GM12891 (cell line): ENCODE data around the gene TGM2.

Source experiments
- POLR2AphosphoS5 ChIP-seq: IDR thresholded peaks from 2 replicates; pipeline ENCODE4 v1.6.1; 2011; ENCODE audit warnings: low read depth, low read length, control low read depth
- TAF1 ChIP-seq: IDR thresholded peaks from 2 replicates; pipeline ENCODE4 v1.6.1; 2011; ENCODE audit warnings: low read depth, low read length, control low read depth

DNA sequence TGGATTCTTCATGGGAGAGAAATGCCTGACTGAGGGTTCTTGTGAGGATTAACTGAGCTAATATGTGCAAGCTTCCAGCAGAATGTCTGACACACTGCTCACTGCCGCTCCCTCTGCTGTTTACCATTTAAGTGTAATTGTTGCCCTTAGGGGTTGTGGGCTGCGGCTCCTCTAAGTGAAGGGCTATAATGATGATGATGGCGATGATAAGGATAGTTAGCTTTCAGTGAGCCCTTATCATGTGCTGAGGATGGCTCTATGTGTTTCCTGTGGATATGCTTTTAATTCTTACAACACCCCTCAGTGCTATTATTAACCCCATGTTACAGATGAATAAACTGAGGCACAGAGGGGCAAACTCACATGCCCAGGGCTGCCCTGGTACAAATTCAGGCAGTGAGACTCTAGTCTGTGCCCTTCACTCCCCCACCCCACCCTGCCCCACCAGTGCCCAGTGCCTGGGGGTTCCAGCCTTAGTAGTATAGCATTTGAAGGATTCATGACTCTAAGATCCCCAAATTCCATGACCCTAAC lies 33.4 kb downstream of the TGM2 start:
- TF ChIP-seq TAF1 (no peak), POLR2AphosphoS5 (no peak)
